T47D (cell line): ENCODE measurements around the gene CSDE1.

Source experiments
- DNase-seq, 2 experiments: peaks; one replicate each; pipeline versions ENCODE4 v3.0.0 to v3.0.0-alpha.2; 2011 to 2012; ENCODE audit warnings: low read depth in 1 of 2, low spot score in 1 of 2
- JUND ChIP-seq: IDR thresholded peaks from 2 replicates; pipeline ENCODE4 v1.6.1; 2012; ENCODE audit warnings: low read depth
- in situ Hi-C: cut with HindIII; loops from 2 replicates; pipeline ENCODE4 v1.10.0; 2016; ENCODE audit warnings: low sequenced_read_pairs, low pct_unique_long_range_greater_than_20kb

CSDE1 gene

GRCh38 chr1:114740331-114740730, 17.5 kb downstream of the CSDE1 start:
- DNase-seq = no peak
- TF ChIP-seq JUND = no peak
- in situ Hi-C loops = no loop called here

GRCh38 chr1:114737314-114737849, 20.4 kb downstream of the CSDE1 start:
- in situ Hi-C loops = no loop called here
- TF ChIP-seq JUND = no peak
- DNase-seq = no peak

GRCh38 chr1:114735479-114735878, 22.3 kb downstream of the CSDE1 start:
- in situ Hi-C loops = no loop called here
- no peak for DNase-seq
- TF ChIP-seq JUND = no peak

GRCh38 chr1:114729782-114730181, 28.0 kb downstream of the CSDE1 start:
- in situ Hi-C loops = no loop called here
- no peak for TF ChIP-seq JUND
- DNase-seq = no peak

GRCh38 chr1:114728553-114728952, 29.2 kb downstream of the CSDE1 start:
- DNase-seq = no peak
- TF ChIP-seq JUND = no peak
- in situ Hi-C loops = no loop called here

GRCh38 chr1:114725230-114725629, 32.6 kb downstream of the CSDE1 start:
- no peak for DNase-seq
- TF ChIP-seq JUND = no peak
- in situ Hi-C loops = no loop called here

GRCh38 chr1:114723915-114724314, 33.9 kb downstream of the CSDE1 start:
- TF ChIP-seq JUND = no peak
- in situ Hi-C loops = no loop called here
- no peak for DNase-seq

- no peak for DNase-seq
- in situ Hi-C loops = no loop called here
Measured at GRCh38 chr1:114723457-114723856, 34.3 kb downstream of the CSDE1 start.

GRCh38 chr1:114720492-114720891, 37.3 kb downstream of the CSDE1 start:
- in situ Hi-C loops = no loop called here
- DNase-seq = no peak
- no peak for TF ChIP-seq JUND

More at GRCh38 chr1:114723457-114723856, 34.3 kb downstream of the CSDE1 start:
- no peak for TF ChIP-seq JUND

- no peak for TF ChIP-seq JUND
- in situ Hi-C loops = no loop called here
- DNase-seq = no peak
Measured at GRCh38 chr1:114719424-114719787, 38.4 kb downstream of the CSDE1 start.

GRCh38 chr1:114718661-114719423, 38.9 kb downstream of the CSDE1 start:
- in situ Hi-C loops = no loop called here
- DNase-seq = peak in 1 of 2 experiments; percentile 2
- no peak for TF ChIP-seq JUND

- peak; percentile 49 to 87 for DNase-seq
- in situ Hi-C loops = no loop called here
- TF ChIP-seq JUND = no peak
Measured at GRCh38 chr1:114716304-114717170, 41.2 kb downstream of the CSDE1 start, which contains the start of gene NRAS. NRAS (minus strand) TSS chr1:114716771; CDS start chr1:114716160, 611 bp downstream.

- DNase-seq = no peak
- in situ Hi-C loops = no loop called here
- TF ChIP-seq JUND = no peak
Measured at GRCh38 chr1:114715952-114716303, 41.9 kb downstream of the CSDE1 start.
